Measurements from ENCODE around the gene ENKD1. TPM values are rescaled to one million over a fixed set of nuclear protein-coding genes. Genes with fewer than 3 reads are reported as not detected.

The ENKD1 gene
- total RNA-seq, 1 experiment from 2014 or later = 11.9 TPM

DNA sequence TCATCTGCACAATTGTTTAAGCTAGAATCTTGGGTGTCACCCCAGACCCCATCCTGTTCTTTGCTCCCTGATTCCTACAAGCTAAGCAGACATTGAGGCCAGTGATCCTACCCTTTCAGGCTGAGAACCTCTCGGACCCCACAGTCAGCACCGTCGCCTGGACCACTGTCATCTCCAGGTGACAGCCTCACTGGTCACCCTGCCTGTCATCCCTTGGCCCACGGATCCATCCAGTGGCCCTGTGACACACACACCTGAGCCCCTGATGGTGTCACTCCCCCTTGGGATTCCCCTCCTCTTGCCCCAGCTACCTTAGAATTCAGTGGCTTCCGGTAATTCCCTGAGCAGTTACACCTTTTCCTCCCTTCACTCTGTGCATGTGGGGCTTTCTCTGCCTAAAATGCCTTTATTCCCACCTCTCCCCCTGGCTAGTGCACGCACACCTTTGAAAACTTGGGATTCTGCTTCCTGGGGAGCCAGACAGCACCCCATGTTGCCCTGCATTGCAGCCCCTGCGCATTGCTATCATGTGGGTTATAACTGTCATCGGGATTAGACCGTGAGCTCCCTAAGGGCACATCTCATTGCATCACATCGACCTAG, 3.0 kb upstream of the ENKD1 start:
- no peaks in the 10 kb centered on the region for H3K36me3 Mint-ChIP-seq
- DNase-seq (ENCODE audit: low spot score) (no peak), ATAC-seq (no peak)
- H3K4me1 Mint-ChIP-seq = peaks cover 8% of the 10 kb centered on the region
- ChIA-PET POLR2A (no interaction called here), CTCF (interaction anchor here (5.2 kb wide), 1 partner anchor 147 kb away, joined by 92 read pairs; no protein-coding TSS in a partner anchor)
- no peak overlapping the region for H3K4me3 Mint-ChIP-seq
- peaks cover 3% of the 10 kb centered on the region for H3K27me3 Mint-ChIP-seq (ENCODE audit: low read depth)
- H3K9me3 Mint-ChIP-seq = no peaks in the 10 kb centered on the region
- H3K27ac Mint-ChIP-seq = no peak overlapping the region; the same call in 1 of the 2 replicates
- no peak for TF ChIP-seq TEAD4 (CRISPR knock-in tag; IDR thresholded peaks at IDR 0.05)
- TF ChIP-seq ATF1 (CRISPR knock-in tag; IDR thresholded peaks at IDR 0.05) = no peak
- no peak for TF ChIP-seq MXD4 (CRISPR knock-in tag; IDR thresholded peaks at IDR 0.05; ENCODE audit: borderline replicate concordance)
- TF ChIP-seq, protein P1, sequence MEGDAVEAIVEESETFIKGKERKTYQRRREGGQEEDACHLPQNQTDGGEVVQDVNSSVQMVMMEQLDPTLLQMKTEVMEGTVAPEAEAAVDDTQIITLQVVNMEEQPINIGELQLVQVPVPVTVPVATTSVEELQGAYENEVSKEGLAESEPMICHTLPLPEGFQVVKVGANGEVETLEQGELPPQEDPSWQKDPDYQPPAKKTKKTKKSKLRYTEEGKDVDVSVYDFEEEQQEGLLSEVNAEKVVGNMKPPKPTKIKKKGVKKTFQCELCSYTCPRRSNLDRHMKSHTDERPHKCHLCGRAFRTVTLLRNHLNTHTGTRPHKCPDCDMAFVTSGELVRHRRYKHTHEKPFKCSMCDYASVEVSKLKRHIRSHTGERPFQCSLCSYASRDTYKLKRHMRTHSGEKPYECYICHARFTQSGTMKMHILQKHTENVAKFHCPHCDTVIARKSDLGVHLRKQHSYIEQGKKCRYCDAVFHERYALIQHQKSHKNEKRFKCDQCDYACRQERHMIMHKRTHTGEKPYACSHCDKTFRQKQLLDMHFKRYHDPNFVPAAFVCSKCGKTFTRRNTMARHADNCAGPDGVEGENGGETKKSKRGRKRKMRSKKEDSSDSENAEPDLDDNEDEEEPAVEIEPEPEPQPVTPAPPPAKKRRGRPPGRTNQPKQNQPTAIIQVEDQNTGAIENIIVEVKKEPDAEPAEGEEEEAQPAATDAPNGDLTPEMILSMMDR (IDR thresholded peaks at IDR 0.05) = no peak
- TF ChIP-seq, protein P2, sequence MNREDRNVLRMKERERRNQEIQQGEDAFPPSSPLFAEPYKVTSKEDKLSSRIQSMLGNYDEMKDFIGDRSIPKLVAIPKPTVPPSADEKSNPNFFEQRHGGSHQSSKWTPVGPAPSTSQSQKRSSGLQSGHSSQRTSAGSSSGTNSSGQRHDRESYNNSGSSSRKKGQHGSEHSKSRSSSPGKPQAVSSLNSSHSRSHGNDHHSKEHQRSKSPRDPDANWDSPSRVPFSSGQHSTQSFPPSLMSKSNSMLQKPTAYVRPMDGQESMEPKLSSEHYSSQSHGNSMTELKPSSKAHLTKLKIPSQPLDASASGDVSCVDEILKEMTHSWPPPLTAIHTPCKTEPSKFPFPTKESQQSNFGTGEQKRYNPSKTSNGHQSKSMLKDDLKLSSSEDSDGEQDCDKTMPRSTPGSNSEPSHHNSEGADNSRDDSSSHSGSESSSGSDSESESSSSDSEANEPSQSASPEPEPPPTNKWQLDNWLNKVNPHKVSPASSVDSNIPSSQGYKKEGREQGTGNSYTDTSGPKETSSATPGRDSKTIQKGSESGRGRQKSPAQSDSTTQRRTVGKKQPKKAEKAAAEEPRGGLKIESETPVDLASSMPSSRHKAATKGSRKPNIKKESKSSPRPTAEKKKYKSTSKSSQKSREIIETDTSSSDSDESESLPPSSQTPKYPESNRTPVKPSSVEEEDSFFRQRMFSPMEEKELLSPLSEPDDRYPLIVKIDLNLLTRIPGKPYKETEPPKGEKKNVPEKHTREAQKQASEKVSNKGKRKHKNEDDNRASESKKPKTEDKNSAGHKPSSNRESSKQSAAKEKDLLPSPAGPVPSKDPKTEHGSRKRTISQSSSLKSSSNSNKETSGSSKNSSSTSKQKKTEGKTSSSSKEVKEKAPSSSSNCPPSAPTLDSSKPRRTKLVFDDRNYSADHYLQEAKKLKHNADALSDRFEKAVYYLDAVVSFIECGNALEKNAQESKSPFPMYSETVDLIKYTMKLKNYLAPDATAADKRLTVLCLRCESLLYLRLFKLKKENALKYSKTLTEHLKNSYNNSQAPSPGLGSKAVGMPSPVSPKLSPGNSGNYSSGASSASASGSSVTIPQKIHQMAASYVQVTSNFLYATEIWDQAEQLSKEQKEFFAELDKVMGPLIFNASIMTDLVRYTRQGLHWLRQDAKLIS (CRISPR knock-in tag; IDR thresholded peaks at IDR 0.05; ENCODE audit: borderline replicate concordance) = no peak
- TF ChIP-seq NFYB (CRISPR knock-in tag; conservative IDR thresholded peaks at IDR 0.05; ENCODE audit: low read depth) = no peak
- no peak for TF ChIP-seq FOXP1 (CRISPR knock-in tag; IDR thresholded peaks at IDR 0.05; ENCODE audit: borderline replicate concordance)
- no peak for TF ChIP-seq OVOL2 (CRISPR knock-in tag; IDR thresholded peaks at IDR 0.05; ENCODE audit: borderline replicate concordance)
- TF ChIP-seq, protein P3, sequence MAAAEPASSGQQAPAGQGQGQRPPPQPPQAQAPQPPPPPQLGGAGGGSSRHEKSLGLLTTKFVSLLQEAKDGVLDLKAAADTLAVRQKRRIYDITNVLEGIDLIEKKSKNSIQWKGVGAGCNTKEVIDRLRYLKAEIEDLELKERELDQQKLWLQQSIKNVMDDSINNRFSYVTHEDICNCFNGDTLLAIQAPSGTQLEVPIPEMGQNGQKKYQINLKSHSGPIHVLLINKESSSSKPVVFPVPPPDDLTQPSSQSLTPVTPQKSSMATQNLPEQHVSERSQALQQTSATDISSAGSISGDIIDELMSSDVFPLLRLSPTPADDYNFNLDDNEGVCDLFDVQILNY (CRISPR knock-in tag; IDR thresholded peaks at IDR 0.05) = no peak
- TF ChIP-seq ELF4 (CRISPR knock-in tag; IDR thresholded peaks at IDR 0.05; ENCODE audit: low read depth) = no peak
- TF ChIP-seq ETV6 (CRISPR knock-in tag; IDR thresholded peaks at IDR 0.05) = no peak
- TF ChIP-seq ZNF317 (CRISPR knock-in tag; IDR thresholded peaks at IDR 0.05; ENCODE audit: borderline replicate concordance, low read depth) = no peak
- TF ChIP-seq, protein P4, sequence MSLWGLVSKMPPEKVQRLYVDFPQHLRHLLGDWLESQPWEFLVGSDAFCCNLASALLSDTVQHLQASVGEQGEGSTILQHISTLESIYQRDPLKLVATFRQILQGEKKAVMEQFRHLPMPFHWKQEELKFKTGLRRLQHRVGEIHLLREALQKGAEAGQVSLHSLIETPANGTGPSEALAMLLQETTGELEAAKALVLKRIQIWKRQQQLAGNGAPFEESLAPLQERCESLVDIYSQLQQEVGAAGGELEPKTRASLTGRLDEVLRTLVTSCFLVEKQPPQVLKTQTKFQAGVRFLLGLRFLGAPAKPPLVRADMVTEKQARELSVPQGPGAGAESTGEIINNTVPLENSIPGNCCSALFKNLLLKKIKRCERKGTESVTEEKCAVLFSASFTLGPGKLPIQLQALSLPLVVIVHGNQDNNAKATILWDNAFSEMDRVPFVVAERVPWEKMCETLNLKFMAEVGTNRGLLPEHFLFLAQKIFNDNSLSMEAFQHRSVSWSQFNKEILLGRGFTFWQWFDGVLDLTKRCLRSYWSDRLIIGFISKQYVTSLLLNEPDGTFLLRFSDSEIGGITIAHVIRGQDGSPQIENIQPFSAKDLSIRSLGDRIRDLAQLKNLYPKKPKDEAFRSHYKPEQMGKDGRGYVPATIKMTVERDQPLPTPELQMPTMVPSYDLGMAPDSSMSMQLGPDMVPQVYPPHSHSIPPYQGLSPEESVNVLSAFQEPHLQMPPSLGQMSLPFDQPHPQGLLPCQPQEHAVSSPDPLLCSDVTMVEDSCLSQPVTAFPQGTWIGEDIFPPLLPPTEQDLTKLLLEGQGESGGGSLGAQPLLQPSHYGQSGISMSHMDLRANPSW (CRISPR knock-in tag; conservative IDR thresholded peaks at IDR 0.05; ENCODE audit: low read depth) = no peak
- TF ChIP-seq, protein P5, sequence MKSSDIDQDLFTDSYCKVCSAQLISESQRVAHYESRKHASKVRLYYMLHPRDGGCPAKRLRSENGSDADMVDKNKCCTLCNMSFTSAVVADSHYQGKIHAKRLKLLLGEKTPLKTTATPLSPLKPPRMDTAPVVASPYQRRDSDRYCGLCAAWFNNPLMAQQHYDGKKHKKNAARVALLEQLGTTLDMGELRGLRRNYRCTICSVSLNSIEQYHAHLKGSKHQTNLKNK (CRISPR knock-in tag; IDR thresholded peaks at IDR 0.05) = no peak
- TF ChIP-seq ZNF263 (CRISPR knock-in tag; IDR thresholded peaks at IDR 0.05; ENCODE audit: low read depth) = no peak
- TF ChIP-seq, protein P6, sequence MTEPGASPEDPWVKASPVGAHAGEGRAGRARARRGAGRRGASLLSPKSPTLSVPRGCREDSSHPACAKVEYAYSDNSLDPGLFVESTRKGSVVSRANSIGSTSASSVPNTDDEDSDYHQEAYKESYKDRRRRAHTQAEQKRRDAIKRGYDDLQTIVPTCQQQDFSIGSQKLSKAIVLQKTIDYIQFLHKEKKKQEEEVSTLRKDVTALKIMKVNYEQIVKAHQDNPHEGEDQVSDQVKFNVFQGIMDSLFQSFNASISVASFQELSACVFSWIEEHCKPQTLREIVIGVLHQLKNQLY (CRISPR knock-in tag; IDR thresholded peaks at IDR 0.05) = no peak
- TF ChIP-seq, protein P7, sequence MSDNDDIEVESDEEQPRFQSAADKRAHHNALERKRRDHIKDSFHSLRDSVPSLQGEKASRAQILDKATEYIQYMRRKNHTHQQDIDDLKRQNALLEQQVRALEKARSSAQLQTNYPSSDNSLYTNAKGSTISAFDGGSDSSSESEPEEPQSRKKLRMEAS (CRISPR knock-in tag; IDR thresholded peaks at IDR 0.05) = no peak

All from WTC11 (cell line).